ENCODE measurements around the gene MTCL3.

DNA sequence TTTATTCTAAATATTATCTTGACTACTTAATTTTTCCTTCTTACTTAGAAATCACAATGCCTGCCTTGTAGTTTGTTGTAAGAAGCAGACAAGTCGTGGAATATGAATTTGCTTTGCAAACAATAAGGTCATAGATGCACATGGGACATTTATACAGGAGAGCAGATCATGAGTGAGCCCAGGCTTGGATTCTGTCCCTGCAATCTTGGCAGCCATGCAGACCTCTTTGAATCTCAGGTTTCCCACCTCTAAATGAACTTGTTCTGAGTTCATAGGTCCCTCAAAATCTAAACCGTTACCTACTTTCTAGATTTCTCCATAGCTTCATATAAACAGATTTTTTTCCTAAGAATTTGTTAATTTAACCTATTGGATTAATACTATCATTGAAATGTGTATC is 79.4 kb downstream of the MTCL3 start:
- TF ChIP-seq, protein P1, sequence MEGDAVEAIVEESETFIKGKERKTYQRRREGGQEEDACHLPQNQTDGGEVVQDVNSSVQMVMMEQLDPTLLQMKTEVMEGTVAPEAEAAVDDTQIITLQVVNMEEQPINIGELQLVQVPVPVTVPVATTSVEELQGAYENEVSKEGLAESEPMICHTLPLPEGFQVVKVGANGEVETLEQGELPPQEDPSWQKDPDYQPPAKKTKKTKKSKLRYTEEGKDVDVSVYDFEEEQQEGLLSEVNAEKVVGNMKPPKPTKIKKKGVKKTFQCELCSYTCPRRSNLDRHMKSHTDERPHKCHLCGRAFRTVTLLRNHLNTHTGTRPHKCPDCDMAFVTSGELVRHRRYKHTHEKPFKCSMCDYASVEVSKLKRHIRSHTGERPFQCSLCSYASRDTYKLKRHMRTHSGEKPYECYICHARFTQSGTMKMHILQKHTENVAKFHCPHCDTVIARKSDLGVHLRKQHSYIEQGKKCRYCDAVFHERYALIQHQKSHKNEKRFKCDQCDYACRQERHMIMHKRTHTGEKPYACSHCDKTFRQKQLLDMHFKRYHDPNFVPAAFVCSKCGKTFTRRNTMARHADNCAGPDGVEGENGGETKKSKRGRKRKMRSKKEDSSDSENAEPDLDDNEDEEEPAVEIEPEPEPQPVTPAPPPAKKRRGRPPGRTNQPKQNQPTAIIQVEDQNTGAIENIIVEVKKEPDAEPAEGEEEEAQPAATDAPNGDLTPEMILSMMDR (IDR thresholded peaks at IDR 0.05), result no peak
- no peak for TF ChIP-seq POLR2AphosphoS5 (IDR thresholded peaks at IDR 0.05)
- TF ChIP-seq POLR2A (IDR thresholded peaks at IDR 0.05), result no peak
